GM12892 (cell line): Measurements from ENCODE around the gene ROR1.

Experiments used
- POLR2A ChIP-seq: IDR thresholded peaks from 2 replicates; pipeline ENCODE4 v1.6.1; 2011; ENCODE audit warnings: low read depth, low read length, control low read depth
- POLR2AphosphoS5 ChIP-seq: IDR thresholded peaks from 2 replicates; pipeline ENCODE4 v1.6.1; 2011; ENCODE audit warnings: low read depth, low read length, control low read depth
- TAF1 ChIP-seq: IDR thresholded peaks from 2 replicates; pipeline ENCODE4 v1.6.1; 2011; ENCODE audit warnings: low read depth, mild to moderate bottlenecking, control low read depth, low read length, borderline replicate concordance

- TF ChIP-seq POLR2AphosphoS5 (no peak), POLR2A (no peak), TAF1 (no peak)
These were observed 49.4 kb upstream of the ROR1 start for GRCh38 chr1:63724375-63724899.
